HG03520 (cell line): ENCODE measurements around the gene CD164.
"Not testable (repeated sequence)": the region's sequence is repeated elsewhere in the genome, so short reads cannot be mapped to it uniquely, and the experiment has no call there.

Experiments
- ATAC-seq: cut with Tn5 transposase; IDR thresholded peaks from one replicate; pipeline ENCODE4 v1.9.1; 2021; ENCODE audit warnings: mild to moderate bottlenecking, moderate library complexity; ENCODE audit not compliant: unreplicated experiment

Gene CD164

DNA sequence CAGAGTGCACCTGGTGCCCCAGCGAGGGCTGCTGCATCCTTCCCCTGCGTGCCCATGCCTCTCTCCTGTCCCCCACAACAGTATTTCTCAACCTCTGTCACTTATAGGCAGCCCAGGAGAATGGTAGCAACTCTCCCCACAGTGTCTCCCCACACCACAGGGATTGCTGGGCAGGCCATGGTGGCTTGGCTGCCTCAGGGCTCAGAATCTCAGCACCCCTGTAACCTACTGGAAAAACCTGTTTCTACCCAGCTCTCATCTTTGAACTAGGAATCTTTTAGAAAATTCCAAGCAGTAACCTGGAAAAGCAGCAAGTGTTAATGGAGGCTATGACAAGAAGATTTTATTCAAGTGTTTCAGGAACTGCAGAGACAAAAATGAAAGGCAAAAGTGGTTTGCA lies 38.0 kb downstream of the CD164 start:
- ATAC-seq, result no peak

DNA sequence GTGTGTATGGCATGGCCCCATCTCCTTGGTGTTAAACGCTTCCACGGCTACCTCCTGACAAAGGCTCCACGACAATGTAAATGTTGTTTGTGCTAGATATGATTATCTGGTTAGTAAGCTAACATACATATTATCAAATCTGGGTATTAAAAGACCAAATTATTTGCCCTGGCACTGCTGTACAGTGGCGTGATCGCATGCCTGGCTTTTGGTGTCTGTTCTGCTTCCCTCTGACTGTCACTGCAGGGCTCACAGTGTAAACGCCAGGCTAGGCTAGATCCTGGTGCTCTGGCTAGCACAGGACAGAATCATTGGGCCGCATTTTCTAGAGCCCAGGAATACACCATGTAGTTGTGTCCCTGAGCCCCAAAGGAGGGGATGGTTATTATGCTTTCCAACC lies 38.7 kb downstream of the CD164 start:
- no peak for ATAC-seq

DNA sequence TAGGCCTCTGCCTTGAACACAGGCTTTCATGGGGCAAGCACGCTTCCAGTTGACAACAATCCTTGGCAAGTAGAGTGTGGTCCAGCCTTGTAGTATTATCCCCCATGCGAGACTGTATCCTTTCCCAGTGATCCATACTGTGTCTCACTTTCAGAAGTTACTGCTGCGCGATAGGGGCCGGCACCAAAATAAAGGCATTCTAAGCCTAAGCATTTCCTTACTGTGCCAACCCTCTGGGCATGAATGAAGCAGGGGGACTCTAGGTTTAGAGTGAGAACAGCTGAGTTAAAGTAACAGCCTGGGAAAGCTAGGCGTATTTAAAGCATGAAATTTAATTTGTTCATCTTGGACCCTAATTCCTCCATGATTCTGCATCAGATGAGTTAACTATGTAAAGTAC lies 39.4 kb downstream of the CD164 start:
- no peak for ATAC-seq

DNA sequence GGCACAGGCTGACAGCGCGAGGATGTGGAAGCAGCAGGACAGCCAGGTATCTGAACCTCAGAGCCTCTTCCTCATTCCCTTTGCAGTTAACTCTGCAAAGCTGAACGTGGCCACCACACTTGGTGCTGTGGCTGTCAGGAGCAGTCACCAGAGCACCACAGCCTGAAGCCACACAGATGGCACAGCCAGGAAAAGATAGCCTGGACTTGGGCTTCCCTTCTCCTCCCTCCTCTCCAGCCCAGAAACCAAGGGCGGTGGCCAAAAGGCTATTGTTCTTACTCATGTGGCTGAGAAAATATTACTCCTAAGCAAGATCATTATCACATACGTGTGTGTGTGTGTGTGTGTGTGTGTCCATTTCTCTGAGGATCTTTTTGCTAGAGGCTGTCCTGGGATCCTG lies 39.8 kb downstream of the CD164 start:
- no peak for ATAC-seq

DNA sequence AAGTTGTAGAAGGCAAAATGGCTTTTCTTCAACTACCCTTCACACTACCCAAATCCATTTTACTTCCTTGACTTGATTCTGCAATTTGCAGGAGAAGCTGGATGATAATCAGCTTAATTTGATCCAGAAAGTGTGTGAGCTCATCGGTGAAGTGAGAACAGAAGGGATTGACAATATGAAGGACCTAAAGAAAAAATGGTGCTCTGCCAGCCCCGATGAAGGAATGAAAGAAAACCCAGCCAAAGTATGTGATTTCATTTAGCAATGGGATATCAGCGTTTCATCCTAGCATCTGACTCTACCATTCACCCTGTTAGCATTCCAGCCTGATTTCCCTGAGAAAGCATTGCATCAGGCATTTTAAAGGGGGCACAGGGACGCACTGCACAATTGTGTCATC lies 41.5 kb downstream of the CD164 start:
- ATAC-seq, result no peak

DNA sequence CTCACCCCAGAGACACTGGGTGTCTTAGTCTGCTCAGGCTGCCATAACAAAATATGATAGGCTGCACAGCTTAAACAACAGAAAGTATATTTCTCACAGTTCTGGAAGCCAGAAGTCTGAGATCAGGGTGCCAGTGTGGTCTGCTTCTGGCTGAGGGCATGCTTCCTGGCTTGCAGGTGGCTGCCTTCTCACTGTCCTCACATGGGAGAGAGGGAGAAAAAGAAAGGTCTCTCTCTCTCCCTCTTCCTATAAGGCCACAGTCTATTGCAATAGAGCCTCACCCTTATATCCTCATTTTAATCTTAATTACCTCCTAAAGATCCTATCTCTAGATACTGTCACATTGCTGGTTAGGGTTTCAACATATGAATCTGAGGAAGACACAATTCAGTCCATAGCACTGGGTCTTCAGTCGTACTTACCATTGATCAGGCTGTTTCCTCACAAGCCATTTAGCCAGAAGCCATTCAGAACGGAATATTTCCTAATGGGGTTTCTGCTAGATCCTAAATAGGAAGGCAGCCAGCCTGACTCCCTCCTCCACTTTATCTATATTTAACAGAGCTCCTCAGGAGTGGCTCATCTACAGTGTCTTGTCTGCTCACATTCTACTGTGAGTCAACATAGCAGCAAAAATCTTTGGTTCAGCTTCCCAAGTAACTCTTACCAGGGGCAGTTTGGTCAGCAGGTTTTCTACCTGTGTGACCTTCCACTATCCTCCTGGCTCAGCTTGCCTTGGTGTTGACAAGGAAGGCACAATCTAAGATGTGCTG lies 42.2 kb downstream of the CD164 start:
- no peak for ATAC-seq

DNA sequence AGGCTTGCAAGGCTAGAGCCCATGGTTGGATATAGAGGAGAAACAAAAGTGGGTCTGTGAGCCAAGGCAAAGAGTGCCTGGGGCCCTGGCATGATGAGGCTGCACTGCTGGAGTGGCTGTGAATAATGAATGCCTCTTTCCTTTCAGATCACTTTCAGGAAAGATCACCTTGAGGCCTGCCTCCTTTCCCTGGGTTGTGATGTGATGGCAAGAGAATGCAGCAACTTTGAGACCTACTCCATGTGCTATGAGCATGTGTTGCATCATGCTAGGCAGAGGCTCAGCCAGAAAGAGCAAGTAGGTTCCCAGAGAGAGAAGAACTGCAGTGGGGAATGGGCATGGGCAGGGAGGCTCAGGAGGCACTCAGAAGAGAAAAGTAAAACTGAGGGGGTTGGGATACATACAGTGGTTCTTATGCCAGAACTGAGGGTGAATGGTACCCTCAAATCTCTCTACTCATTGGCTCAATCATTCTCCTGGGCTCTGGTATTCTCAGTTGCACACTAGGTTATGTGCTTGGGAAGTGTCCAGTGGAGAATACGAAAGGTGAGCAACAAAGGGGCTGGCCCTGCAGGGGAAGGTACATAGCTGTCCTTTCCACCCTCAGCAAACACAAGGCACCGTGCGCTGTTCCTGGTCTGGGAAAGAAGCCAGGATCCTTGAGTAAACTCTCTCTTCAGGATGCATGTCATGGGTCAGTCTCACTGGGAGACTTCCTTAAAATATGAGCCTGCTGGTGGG lies 45.9 kb downstream of the CD164 start:
- no peak for ATAC-seq

DNA sequence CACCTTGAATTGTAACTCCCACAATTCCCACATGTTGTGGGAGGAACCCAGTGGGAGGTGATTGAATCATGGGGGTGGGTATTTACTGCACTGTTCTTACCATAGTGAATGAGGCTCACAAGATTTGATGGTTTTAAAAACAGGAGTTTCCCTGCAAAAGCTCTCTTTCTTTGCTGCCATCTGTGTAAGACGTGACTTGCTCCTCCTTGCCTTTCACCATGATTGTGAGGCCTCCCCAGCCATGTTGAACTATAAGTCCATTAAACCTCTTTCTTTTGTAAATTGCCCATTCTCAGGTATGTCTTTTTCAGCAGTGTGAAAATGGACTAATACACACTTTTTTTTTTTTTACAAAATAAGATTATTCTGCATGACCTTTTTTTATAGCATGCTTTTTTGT lies 48.4 kb downstream of the CD164 start:
- ATAC-seq, result not testable (repeated sequence)

DNA sequence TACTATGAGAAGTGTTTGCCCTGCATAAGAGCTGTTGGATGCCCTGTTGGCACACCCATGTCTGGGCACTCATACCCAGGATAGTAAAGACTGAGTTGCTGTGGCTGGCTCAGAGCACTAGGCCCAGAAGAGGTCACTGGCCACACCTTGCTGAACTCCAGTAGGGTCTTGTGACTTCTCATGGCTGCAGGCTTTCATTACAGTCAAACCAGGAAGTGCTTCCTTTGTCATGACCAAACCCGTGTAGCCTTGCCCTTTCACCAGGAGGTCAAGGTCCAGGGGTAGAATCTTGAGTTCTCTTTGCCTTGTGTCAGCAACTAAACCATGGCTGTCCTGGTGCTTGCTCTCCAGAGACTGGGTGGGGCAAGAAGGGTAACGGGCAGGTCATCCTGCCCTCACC lies 49.5 kb downstream of the CD164 start:
- ATAC-seq, result no peak

DNA sequence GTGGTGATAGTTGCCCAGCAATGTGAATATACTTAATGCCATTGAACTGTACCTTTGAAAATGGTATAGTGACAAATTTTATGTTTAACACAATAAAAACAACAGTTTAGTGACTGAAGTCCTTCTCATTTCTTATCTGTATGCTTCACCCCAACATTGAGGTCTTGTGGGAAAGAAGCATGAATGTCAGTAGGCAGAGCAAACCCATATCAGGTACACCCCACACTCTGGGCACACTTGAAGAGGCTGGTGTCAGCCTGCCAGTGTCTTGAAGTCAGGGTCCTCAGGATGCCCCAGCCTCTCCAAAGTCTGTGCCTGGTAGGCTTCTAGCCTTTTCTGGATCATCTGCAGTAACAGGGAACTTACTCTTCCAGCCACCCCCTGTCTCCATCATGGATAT lies 51.2 kb downstream of the CD164 start:
- ATAC-seq, result no peak

DNA sequence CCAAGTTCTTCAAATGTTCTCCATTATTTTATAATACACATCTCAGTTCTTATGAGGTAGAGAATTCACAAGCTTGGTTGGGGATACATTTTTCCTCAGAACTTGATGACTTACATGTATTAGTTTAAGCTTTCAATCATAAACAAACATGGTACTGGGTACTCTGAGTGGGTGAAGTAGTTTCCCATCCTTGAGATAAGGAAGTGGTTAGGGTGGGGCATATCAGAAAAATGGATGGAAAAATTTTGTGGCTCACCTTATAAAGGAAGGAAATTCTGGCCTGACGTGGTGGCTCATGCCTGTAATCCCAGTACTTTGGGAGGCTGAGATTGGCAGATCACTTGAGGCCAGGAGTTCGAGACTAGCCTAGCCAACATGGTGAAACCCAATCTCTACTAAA lies 52.0 kb downstream of the CD164 start:
- no peak for ATAC-seq

DNA sequence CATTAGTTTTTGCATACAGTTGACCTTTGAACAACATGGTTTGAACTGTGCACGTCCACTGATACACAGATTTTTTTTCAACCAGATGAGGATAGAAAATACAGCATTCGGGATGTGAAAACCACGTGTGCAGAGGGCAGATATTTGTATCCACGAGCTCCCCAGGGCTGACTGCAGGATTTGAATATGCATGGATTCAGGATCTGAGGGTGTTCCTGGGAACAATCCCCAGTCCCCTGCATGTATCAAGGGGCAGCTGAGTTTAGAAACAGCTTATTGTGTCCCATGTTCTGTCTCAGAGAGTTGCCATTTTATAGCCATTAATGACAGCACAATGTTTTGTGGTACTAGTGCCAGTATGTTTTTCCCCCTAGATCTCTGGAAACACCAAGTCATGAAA lies 53.6 kb downstream of the CD164 start:
- no peak for ATAC-seq

DNA sequence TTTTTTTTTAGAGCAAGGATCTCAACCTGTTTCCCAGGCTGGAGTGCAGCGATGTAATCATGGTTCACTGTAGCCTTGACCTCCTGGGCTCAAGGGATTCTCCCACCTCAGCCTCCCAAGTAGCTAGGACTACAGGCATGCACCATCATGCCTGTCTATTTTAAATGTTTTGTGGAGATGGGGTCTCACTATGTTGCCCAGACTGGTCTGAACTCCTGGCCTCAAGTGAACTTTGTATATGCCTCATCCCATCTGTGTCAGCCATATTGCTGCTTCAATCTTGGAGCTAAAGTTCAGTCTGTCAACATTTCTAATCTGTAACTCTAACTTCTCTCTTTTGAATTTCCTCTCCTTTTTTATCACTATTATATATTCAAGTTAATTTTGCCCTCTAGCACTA lies 54.3 kb downstream of the CD164 start:
- ATAC-seq, result no peak

DNA sequence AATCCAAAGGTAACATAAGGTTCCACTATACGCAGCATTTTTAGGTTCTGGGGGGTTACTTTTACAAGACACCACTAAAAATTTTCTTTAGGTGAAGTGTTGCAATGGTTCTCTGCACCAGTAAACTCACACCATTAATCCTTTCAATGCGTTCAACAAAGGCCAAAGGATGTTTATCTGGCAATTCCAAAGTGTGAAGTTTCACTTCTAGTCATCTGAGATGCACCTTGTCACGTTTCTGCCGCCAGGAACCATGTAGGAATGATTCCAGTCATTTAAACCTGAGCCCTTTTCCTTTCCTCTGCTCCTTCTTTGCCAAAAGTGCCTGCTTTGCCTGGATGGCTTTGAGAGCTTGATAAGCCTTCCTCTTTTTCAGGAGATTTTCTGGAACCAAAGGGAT lies 54.8 kb downstream of the CD164 start:
- ATAC-seq, result no peak

DNA sequence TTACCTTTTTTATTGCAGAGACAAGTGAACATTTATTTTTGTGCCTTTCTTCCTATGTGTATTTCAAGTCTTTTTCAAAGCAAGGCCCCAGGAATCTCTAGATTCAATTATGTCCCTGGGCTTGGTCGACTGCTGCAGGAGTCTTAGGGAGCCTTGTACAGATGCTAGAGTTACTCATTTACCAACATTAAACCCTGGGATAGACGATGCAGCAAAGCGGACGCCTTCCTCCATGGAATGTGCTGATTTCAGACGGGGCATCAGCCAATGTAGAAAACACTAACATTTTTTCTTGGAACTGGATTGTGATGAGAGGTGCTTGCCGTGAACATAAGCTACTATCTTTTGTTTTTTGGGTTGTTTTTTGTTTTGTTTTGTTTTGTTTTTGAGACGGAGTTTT lies 55.9 kb downstream of the CD164 start:
- ATAC-seq, result no peak

DNA sequence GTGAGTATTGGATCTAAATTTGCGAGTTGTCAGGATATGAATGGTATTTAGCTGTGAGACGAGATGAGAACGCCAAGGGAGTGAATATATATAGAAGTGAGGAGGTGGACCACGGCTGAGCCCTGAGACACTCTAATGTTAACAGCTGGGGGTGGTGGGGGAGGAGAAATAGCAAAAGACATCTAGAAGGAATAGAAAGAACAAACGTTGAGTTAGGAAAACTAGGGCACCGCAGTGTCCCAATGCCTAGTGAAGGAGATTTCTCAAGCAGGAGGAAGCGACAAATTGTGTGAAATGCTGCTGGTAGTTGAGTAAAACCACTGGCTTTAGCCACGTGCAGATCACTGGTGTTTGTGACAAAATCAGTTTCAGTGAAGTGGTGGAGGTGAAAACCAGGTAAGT lies 56.9 kb downstream of the CD164 start:
- ATAC-seq, result no peak

DNA sequence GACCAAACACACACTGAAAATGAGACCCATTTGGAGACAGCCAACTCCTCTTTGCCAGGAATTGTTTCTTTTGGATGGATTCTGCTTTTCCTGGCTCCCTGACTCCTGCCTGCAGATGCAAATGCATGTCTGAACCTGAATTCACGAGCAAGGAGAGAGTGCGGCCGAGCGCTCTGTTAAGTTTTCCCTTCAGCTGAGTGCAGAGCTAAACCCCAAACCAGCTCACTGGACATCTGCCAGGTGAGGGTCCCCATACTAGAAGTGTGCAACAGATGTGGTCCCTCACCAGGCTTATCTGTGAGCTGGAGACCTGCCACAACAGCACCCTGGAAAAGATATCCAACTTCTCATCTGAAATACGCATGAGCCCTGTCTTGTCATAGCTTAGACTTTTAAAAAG lies 59.0 kb downstream of the CD164 start:
- ATAC-seq, result no peak

DNA sequence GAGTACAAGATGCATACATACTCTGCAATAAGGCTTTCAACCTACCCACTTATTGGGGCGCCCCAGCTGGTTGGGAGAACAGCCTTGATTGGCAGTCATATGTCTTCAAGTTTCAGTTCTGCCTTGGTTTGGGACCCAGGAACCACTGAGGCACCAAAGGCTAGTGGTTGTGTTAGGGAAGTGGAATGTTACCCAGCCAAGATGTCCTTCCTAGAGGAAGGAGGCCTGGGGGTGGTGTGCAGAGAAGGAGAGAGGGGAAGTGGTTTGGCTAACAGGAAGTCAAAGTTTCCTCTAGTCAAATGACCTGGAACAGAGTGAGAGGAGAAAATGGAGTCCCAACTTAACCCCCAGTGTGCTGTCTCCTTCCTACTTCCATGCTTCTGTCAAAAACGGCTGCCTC lies 59.4 kb downstream of the CD164 start:
- ATAC-seq, result no peak

DNA sequence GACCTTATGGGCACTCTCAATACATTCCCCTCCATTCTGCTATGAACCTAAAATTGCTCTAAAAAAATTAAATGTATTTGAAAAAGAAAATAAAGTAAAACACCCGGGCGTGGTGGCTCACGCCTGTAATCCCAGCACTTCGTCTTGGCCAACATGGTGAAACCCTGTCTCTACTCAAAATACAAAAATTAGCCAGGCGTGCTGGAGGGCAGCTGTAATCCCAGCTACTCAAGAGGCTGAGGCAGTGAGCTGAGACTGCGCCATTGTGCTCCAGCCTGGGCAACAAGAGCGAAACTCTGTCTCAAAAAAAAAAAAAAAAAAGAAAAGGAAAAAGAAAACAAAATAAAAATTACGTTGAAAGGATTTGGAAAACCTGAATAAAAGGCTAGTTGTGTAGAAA lies 60.5 kb downstream of the CD164 start:
- no peak for ATAC-seq

DNA sequence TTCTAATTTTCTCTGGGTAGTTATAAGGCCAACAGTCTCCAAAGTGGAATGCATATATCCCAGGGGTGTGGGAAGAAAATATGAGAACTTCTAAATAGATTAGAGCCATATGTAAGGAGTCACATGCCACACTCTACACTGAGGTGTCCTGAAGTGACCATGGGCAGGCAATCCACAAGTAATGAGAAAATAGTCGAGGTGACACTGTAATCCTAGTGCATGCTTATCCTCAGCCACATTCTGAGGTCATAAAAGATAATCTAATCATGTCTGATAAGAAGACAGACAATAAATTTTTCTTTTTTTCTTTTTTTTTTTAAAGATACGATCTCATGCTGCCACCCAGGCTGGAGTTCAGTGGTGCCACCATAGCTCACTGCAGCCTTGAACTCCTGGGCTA lies 62.2 kb downstream of the CD164 start:
- ATAC-seq, result no peak

DNA sequence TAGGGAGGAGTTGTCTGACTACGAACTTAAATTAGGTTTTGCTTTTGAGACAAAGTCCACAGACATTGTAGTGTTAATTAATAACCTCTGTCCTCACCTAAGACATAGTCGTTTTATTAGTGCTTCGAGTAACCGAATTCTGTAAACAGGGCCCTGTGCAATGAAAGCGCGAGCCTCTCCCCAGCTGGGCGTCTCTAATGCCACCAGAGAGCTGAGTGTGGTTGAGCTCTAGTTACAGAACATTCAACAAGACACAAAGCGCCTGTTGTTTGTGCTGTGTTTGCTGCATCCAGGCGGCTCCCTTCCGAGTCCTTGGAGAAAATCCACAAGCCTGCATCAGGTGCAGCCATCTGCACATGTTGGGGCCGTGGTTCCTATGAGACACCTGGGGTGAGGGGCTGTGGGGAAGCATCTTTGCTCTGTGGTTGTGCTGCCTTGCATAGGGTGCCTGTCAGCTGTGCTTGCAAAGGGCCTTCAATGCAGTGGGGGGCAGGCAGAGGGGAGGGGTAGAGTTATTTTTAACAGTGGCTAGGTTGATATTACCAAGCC lies 63.9 kb downstream of the CD164 start:
- no peak for ATAC-seq

DNA sequence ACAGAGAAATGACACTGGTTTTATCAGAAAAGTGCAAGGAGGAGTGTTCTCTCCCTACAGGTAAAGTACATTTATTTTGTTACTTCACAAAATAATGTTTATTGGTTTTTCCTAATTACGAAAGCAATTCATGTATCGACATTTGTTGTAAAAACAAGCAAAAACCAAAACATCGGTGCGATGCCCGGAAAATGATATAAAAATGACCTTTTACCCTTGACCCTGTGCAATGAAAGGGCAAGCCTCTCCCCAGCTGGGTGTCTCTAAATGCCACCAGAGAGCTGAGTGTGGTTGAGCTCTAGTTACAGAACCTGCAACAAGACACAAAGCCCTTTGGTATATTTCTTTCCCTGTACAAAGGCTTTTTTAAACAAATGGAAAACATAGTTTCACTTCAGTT lies 65.4 kb downstream of the CD164 start:
- ATAC-seq, result no peak
